Suppressor macrophage treated with lipopolysaccharide for 1 hour (primary cell): ENCODE data around the gene INO80.

ENCODE experiments used
- DNase-seq, 3 donors: peaks; one replicate each; pipeline ENCODE4 v3.0.0-alpha.2; 2020 to 2022

The INO80 gene

DNA sequence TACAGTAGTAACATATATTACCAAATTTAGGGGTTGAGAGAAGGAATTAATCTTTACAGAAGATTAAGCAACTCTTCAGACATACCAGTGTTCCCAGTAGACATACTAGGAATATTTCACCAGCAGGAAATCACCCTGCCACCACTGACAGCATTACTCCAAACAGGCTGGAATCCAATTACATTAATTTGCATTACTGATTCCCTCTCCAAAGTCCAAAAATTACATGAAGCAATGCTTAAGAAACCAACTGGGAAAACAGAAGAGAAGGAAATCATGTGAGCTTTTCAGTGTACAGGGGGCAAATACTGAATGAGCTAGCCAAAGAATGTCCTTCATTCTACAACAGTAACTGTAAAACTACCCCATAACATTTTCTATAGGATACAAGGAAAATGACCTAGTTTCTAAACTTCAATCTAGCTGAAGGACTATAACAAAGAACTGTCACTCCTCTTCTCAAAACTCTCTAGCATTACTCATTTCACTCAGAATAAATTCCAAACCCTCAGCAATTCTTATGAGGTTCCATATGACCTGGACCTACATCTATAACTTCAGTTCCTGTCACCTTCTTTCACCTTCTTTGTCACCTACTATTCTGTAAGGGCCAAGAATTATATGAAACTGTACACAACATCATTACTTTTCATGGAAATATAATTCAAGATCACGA is 72.7 kb downstream of the INO80 start:
- peak in 1 of 3 donors; percentile 4 for DNase-seq

DNA sequence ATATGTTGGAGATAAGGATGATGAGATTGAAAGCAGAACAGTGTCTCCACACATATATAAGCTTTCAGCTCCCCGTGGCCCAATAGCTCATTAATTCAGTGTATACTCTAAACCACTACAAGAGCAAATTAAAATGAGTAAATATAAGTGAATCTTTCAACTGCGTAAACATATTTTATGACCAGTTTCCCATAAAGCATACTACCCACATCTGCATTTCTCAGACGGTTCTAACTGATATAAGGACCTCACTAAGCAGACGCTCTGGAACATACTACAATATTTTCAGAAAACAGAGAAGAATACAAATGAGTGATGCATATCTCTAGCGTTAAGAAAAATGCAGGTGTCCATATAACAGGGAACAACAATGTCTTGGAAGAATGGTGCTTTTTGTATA is 73.2 kb downstream of the INO80 start:
- no peak for DNase-seq

DNA sequence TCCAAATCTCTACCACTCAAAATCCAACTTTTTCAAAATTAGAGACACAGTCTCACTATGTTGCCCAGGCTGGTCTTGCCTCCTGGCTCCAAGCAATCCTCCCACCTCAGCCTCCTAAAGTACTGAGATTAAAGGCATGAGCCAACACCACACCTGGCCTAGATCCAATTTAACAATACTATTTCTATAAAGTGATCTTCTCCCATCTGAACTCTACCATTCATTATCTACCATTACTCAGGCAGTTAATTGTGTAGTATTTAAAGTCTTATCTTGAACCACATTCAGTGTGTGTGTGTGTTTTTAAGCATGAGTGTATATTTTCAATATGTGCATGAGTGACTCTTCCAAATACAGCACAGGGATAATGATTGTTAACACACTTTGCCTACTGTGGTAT is 77.0 kb downstream of the INO80 start:
- no peak for DNase-seq

DNA sequence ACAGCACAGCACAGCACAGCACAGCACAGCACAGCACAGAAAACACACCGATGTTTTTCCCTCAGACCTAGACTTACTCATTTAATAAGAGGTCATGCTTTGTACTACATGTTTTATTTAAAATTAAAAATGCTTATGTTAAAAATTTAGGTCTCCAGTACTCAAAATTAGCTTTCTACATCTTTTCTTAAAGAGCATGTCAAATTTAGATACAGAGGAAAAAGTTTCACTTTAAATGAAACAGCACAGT is 84.1 kb downstream of the INO80 start:
- no peak for DNase-seq

DNA sequence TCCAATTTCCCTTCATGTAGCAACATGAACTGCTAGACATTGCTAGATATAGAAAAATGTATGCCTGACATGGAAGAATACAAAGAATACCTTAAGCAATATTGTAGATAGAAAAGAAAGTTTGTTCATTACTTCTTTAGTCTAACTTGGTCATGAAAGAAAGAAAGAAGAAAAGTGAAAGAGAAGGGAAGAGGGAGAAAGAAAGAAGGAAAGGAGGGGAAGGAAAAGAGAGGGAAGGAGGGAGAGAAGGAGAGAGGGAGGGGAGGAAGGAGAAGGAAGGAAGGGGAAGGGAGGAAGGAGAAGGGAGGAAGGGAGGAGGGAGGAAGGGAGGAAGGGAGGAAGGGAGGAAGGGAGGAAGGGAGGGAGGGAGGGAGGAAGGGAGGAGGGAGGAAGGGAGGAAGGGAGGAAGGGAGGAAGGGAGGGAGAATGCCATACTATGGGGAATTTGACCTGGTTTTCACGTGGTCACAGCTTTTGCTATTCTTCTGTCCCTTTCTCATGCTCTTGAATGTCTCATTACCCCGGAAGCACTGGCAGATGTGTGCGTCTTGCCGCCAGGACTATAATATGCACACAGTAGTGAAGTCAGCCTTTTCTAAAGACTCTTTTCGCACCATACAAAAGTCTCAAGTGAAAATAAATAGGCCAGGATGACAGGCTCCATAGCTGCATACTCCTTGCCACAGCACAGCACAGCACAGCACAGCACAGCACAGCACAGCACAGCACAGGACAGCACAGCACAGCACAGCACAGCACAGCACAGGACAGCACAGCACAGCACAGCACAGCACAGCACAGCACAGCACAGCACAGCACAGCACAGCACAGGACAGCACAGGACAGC is 84.6 kb downstream of the INO80 start:
- no peak for DNase-seq

DNA sequence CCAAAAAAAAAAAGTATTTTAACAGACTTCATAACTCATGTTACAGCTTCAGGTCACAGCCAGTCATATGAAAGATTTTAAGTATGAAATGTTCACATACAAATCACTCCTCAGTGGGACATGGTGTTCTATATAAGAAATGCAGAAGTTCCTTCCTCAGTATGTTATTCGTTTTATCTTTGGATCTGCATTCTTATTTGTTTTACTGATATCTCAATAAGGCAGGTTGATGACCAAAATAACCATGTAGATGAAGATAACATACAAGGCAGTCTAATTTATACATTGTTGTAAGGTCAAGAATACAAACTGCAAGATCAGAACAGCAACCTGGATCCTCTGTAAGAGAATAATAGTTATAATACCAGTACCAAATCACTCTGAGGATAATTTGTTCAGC is 87.2 kb downstream of the INO80 start:
- no peak for DNase-seq

DNA sequence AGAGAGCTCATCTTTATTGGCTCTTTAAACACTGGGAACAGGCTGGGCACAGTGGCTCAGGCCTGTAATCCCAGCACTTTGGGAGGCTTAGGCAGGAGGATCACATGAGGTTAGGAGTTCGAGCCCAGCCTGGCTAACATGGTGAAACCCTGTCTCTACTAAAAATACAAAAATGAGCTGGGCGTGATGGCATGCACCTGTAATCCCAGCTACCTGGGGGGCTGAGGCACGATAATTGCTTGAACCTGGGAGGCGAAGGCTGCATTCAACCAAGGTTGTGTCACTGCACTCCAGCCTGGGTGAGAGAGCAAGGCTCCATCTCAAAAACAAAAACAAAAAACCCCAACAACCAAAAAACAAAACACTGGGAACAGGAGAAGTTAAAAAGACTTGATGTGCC is 90.7 kb downstream of the INO80 start:
- no peak for DNase-seq

DNA sequence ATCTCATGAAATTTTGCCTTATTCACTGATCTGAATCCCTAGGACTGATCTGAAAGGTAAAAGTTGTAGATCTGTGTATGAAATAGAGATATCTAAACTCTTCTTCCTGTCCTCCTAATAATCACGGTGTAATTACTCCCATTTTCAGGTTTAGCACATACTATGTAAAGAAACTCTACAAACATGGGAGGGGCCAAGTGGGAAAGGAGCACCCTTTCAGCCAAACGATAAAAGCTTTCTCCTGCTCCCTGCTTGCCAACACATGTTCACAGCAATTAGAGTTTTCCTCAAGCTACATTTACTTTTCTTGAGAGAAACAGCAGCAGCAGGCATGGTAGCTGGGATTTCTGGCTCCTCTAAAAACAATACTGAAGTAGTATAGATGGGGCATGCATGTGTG is 91.2 kb downstream of the INO80 start:
- DNase-seq: no peak

DNA sequence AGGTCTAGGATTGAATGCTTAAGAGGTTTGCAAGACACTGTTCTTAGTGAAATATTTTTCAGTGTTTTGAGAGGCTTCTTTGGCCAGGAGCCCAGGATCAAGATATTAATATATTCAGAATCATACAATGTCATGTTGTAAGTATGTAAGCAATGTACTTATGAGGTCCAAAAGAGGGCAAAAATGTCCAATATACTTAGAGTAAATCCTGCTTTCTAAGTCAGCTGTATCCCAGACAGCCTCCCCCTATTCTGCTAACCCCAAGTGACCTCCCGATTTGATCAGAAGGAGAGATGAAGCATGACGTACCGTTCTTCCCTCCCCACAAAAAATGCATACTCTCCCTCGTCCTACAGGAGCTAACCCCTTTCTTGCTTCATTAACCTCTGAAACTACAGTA is 91.9 kb downstream of the INO80 start:
- DNase-seq: no peak

DNA sequence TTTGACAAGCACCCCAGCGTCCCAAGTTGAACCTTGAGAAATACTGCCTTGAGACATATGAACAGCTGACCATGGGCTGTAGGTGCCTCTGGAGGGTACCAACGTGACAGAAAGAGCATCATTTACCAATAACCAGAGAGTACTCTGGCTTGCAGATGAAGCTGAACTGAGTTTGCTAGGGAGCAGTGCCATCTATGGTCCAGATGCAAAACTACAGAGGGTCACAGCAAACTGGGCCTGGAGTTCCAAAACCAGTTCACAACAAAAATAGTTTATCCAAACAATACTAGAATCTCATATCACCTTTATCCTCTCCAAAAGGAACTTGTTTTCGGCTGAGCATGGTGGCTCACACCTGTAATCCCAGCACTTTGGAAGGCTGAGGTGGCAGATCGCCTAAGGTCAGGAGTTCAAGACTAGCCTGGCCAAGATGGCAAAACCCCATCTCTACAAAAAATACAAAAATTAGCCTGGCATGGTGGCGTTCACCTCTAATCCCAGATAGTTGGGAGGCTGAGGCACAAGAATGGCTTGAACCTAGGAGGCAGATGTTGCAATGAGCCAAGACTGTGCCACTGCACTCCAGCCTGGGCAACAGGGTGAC is 93.5 kb downstream of the INO80 start:
- DNase-seq: peak; percentile 49 to 56 (median 54)

DNA sequence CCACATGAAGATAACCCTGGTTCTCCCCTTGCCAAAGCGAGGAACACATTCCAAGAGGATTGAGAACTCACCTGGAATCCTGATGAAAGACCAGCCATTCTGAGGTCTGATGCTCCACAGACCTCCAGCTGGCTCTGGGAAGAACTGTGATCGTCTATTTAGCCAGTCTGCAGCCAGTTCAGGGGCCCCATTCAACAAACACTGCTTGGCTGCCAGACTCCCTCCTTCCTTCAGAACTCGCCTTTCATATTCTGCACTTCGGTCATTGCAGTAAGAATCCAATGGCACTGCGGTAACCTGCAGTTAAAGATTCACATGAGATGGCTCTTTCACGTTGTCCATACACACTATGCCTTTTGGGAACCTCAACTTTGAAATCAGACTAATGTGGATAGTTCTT is 95.3 kb downstream of the INO80 start:
- no peak for DNase-seq

DNA sequence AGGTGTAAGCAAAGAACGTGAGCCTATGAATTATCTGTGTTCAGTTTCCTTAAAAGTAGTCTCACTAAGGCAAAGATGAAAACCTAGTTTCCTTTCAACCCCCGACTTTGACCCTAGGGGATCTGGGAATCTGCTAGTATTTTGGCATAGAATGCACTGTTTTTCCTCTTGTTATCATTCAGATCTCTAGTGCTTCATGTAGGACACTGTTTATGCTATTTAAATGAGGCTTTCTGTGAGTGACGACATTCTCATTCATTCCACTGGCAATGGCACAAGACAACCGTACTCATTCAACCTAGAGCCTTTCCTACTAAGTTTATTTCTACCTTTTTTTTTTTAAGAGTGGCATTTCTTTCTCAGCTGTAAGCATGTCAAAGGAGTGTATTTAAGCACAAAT is 95.8 kb downstream of the INO80 start:
- no peak for DNase-seq

DNA sequence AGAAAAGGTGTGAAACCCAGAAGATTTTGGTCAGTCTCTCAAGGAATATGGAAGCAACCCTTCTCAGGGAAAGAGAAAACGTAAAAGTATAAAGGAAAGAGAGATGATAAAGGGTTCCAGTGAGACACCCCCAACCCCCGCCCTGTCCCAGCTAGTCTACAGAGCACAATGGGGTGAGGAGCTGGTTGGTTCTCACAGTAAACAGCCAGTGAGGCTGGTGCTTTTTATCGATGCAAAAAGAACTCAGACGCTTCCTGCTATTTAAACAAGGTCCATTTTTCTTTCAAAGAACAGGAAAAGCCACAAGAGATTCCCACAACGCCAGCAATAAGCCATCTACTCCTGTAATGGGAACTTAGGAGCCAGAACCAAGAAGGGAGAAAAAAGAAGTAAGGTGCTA is 96.9 kb downstream of the INO80 start:
- no peak for DNase-seq

DNA sequence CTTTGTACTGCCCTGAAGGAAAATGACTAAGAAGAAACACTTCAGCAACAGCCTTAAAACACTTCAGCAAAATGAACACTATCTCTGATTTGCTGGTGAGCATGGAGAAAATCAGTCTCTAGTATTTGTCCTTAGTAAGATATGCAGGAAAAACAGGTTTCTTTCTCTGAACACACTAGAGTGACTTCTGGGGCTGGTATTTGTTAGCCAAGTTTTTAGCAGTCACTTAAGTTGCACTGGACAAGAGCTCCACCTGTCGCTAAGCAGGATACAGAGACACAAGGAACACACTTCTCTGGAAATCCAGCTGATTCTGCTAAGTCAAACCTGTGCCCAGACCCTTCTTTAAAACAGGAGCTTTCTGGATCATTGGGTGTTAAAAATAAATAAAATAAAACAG is 97.5 kb downstream of the INO80 start:
- DNase-seq: peak in 2 of 3 donors; percentile 21 to 32

DNA sequence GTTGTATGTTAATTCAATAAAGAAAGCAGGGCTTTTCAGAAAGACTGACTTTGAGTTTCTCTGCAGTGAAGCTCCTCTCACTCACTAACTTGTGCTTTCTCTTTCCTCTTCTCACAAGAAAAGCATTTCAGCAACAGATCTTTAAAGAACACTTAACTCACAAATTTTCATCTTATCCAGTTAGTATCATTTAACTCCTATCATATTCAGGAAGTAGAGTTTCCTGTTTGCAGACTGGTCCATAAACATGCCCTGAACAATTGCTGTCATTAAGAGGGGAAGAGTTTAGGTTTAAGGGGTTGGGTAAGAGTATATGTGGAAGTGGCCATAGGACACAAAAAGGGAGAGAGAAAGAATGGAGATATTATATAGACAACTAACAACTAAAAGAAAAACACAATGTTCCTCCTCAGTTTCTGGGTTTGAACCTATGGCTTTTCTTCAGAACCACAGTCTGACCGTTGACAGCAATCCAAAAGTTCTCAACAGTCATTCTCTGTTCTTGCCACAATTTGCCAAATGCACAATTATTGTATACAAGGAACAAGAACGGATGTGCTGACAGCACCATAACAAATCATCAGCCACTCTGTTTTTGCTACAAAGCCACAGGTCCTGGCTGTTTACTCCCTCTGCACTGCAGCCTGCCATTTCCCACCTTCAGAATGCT is 98.9 kb downstream of the INO80 start:
- DNase-seq: peak in 2 of 3 donors; percentile 19 to 23

DNA sequence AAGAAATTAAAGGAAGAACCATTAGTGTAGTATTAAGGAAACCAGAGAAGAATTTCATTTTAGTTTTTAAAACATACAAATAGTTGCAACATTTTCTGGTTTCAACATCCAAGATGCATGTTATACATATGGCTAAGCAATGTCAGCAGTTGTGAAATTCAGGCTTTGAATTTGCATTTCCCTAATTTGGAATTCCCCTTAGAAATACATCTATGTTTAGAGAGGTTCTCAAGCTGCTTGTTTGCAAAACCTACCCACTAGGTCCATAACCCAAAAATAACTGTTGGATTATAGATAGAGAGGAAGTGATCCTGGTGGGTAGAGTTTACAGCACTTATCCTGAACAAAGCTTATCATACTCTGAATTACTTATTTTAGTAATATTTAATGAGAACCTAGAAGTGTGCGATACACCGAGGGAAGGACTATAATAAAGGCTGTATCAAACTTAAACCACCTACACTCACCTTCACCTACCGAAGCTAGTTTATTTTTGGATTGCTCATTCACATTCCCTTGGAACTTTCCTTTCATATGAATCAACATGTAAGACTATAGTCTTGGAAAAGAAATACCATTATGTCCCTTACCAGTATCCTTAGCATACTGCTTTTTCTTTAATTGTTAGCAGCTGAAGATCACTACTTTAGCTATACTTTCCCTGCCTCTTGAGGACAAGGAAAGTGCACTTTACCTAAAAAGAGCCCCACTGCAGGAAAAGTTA is 102.2 kb downstream of the INO80 start:
- peak; percentile 84 to 98 (median 98) for DNase-seq

DNA sequence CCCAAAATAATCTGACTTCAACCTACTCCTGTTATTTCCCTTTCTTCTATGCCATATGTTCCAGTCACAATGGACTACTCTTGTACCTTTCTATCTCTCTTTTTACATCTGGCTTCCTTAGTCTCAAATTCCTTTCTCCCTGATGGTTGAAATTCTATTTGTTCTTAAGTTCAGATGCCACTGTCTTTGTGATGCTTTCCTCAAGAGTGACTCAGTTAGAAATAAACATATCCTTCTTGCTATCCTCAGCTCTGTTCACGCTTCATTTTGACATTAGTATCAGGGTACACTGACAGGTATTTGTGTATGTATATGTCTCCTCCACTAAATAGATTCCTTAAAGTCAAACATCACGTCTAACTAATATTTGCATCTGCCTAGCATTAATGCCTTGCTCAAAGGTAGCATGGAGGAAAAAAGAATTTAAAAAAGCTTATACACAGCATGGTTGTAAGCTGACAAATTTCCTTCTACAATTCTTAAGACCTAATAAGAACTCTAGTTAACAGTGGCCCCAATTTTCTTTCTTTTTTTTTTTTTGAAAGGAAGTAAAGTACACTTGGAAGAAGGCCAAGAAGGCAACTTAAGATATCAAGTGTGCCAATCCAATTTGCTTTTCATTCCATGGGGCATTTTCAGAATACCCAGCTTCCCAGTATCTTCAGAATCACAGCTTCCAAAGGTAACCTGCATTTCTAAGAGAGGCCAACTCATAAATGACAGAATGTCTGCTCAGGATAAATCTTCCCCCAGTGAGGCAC is 104.8 kb downstream of the INO80 start:
- DNase-seq: no peak

DNA sequence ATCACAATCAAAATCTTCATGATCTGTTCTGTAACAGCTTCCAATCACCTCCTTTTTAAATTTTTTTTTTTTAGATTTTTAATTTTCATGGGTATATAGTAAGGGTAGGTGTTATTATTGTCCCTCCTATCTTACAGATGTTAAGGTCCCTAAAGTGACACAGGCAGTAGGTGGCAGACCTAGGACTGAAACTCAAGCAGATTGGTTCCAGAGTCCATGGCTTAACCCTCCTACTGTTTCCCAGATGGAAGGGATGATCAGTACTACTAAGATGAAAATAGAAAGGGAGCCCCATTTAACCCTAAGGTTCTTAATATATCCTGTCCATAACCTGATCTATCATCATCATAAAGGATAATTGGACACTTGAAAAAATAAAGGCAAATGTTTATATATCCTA is 105.7 kb downstream of the INO80 start:
- no peak for DNase-seq

DNA sequence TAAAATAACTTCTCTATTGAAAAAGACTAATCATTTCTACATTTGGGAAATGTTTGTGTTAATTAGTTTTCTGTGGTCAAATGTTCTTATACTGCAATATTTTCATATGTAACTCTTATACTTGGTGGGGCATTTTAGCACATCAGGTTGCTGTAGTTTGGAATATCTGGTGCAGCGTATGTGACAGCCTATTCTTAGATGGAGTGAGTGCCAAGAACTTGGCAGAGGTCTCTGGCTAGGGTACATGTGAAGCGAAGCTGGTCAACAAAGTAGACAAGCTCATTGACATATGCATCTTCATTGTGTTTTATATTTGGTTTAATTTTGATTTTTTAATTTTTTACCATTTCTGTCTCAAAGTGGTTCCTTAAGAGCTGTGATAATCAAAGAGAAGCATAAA is 109.6 kb downstream of the INO80 start:
- DNase-seq: no peak

DNA sequence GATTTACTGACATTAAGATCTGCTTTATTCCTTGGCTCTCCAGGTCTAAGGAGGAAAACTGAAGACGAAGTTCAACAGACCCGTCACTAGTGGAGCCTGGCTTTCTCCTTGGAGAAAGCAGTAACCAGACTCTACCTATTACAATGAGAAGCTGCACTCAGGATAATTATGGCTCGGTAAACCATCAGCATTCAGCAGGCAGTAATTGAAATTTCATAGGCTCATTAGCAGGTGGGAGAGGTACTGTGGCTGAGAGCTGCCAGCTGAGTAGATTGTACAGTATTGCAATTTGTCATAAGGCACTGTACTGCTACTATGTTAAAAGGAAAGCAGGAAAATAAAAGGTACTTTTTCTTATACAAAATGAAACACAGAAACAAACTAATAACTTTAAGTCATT is 111.6 kb downstream of the INO80 start:
- DNase-seq: no peak

DNA sequence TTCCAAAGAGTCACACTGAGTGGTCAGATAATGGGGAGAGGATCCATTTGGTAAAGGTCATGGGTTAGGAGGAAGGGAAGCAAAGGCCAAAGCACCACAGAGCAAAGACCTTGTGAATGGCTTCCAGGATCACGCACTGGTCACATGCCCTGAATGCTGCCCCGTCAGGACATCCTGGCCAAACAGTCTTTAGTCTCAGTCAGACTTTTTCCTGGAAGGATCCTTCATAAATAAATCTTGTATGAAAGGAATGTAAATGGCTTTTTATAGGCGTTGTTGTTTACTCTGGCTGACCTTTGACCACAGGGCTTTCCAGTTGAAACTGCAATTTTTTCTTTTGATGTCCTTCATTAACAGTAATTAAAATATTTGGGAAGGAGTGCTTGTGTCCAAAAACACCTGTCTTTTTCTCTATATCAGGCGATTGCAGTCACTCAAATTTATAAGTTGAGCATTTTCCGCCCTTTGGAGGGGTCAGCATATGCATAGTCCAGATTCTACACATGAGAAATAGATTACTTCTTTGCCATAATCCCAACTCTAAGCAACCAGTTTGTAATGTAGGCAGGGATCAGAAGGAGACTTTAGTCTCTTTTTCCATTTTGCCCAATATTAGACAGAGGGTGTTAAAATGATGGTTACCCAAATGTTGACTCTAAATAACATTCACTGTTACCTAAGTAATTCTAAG is 114.4 kb downstream of the INO80 start:
- DNase-seq: no peak

DNA sequence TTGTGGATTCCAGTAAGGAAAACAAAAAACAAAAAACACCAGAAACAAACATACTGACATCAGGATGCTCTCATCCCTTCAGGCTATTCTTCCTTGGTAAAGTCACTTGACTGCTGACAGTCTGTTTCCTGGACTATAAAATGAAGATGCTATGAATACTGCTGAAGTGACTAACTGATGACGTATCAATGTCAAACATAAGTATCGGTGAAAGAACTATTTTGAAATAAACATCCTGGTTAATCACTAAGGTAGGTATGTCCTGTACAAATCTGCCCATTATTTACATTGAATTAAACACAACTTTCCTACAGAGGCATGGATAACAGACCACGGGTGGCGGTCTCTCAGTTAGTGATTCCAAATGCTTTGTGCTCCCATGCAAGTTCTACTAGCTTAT is 116.9 kb downstream of the INO80 start:
- no peak for DNase-seq
